ENCODE results near the gene PPP1R3E.
A peak's percentile ranks its signal among the peaks of the same experiment; 100 is the strongest.

PPP1R3E gene

DNA sequence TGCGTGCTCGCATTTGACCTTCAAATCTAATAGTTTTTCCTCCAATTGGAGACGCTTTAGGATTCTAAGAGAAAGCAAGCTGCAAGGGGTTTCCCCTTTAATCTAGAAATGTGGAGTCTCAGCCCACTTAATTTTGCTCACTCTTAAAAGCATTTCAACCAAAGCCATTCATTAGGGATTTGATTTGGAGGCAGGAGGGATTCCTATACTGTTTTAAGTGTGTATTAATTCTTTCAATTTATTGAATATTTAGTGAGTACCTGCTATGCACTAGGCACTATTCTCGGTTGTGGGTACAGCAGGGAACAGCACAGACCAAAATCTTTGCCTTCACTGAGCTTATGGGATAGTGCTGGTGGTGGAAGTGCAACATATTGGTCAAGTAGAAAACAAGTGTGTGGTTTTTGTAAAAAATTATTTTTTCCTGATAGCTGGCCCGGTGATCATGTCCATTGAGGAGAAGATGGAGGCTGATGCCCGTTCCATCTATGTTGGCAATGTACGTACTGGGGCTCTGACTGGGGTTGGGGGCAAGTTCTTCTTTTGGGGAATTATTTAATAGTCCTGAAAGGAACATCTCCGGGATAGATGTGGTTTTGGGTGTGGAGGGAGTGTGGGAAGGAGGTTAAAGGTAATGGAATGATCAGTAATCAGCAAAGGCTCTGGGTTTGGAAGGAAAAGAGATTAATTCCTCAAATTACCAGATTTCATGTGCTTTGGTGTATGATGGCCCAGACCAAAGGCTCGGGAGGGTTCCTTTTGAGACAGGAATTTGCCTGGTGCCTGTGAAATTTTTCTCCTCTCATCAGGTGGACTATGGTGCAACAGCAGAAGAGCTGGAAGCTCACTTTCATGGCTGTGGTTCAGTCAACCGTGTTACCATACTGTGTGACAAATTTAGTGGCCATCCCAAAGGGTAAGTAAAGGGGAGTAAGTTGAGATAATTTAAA, 20.2 kb upstream of the PPP1R3E start:
- no peak for DNase-seq

DNA sequence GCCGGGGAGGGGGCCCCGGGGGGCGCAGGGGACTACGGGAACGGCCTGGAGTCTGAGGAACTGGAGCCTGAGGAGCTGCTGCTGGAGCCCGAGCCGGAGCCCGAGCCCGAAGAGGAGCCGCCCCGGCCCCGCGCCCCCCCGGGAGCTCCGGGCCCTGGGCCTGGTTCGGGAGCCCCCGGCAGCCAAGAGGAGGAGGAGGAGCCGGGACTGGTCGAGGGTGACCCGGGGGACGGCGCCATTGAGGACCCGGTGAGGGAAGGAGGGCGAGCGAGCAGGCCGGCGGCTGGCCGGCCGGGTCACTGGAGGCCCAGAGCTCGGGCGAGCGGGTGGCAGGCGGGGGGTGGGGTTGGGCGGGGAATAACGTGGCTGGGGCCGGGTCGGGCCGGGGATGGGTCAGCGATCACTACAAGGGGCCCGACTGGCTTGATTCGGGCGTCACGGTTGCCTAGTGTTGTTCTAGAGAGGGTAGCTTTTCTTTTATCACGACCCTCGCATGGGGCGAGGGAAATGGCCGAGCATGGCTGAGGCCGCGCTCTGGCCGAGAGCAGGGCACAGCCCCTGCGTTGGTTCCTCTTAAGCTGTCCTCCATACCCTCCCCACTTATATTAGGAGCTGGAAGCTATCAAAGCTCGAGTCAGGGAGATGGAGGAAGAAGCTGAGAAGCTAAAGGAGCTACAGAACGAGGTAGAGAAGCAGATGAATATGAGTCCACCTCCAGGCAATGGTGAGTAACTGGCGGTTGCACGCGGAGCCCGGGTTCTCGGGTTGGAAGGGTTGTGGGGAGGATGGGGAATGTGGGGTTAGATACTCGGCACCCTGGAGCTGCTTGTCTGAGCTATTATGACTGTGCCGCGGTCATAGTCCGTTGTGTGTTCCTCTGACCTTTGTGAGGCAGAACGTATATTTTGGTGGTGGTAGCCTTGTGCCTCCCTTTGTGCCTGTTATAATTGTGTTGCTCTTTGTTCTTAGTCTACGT, 19.2 kb upstream of the PPP1R3E start:
- DNase-seq: peak; percentile 50

GRCh38 chr14:23320584-23321571, 18.2 kb upstream of the PPP1R3E start, which contains the start of gene PABPN1:
PABPN1 (plus strand) TSS chr14:23321457; CDS start chr14:23321470, 13 bp downstream.
- peak; percentile 100 for DNase-seq

DNA sequence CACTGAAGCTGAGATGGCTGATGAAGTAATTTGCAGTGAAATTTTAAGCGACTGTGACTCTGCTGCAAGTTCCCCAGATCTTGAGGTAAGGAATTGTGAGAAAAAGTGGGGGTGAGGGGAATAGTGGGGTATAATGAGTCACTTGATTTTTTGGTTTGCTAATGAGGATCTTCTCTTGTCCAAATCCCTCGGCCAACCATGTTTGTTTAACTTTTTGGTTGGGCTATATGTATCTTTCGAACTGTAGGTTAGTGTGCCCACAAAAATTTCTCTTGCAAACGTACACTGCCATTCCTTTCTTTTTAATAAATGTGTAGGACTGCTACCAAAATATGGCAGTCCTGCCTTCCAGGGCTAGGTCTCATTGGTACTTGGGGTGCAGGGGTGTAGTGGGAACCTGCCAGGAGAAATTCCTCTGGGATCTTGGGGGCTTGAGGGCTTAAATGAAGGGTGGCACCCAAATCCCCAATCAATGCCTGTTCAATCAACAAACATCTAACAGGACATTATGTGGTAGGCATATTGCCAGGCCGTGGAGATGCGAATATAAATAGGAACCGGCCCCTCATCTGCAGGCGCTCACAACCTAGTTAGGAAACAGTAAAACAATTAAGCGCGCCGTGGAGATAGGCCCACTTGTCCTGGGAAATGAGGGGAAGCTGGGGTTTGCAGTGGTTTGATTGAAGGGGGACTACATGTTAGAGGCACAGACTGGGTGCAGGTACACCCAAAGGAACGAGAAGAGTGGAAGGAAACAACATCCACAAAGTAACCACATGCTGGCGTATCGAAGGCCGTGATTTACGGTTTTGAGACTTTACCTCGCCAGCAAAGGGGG, 17.3 kb upstream of the PPP1R3E start:
- DNase-seq: no peak

DNA sequence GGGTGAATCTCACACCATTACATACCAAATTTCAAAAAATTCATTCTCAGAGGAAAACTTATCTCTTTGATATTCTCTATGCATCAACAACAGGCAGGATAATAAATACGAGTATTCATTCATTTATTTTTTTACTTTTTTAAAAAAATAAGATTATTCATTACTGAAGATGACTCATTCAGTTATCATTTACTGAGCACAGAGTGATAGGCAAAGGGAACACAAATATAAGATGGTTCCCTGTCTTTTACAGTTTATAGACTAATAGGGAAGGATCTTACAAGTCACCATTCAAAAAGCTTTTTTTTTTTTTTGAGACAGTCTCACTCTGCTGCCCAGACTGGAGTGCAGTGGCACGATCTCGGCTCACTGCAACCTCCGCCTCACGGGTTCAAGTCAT, 13.6 kb upstream of the PPP1R3E start:
- DNase-seq: no peak

DNA sequence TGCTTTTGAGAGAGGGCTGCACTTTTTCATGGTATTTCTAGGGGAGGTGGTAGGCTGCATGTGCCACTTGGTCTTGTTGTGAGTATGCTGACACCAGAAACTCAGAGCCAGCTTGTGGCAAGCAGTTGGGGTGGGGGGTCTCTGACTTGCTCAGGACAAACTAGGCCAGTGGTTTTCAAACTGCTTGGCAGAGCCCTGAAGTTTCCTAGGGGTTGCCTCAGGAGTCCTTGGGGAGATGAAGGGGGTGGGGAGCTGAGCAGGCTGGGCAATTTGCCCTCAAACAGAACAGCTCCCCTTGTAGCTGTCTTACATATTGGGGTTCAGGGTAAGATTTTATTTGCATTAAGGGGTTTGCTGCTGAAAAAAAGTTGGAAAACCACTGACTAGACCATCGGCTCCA, 7.9 kb upstream of the PPP1R3E start:
- no peak for DNase-seq

GRCh38 chr14:23308721-23309445, 6.2 kb upstream of the PPP1R3E start:
- DNase-seq: no peak

DNA sequence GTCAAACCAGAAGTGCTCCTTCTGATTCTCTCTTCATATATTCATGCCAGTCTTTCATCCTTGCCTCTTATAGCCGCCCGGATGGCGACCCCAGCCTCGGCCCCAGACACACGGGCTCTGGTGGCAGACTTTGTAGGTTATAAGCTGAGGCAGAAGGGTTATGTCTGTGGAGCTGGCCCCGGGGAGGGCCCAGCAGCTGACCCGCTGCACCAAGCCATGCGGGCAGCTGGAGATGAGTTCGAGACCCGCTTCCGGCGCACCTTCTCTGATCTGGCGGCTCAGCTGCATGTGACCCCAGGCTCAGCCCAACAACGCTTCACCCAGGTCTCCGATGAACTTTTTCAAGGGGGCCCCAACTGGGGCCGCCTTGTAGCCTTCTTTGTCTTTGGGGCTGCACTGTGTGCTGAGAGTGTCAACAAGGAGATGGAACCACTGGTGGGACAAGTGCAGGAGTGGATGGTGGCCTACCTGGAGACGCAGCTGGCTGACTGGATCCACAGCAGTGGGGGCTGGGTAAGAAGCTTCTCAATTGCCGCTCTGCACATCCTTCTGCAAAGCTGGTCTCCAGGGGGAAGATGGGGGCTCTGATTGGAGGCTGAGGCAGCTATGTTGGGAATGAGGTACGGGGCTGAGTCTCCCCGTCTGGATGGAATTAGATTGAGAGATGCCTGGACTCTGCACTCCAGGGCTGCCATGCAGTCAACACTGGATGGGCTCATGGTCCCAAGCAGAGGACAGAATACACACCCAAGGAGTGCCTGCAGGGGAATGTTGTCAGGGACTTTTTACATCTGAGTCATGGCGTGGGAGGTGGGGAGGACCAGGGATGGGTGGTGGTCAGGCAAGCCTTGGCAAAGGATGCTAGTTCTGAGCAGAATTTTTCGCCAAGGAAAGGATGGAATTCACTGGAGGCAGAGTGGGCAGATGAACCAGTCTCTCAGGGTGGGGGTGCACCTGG, 5.3 kb upstream of the PPP1R3E start:
- no peak for DNase-seq

- DNase-seq: no peak
These were observed 4.5 kb upstream of the PPP1R3E start for GRCh38 chr14:23307146-23307530.

DNA sequence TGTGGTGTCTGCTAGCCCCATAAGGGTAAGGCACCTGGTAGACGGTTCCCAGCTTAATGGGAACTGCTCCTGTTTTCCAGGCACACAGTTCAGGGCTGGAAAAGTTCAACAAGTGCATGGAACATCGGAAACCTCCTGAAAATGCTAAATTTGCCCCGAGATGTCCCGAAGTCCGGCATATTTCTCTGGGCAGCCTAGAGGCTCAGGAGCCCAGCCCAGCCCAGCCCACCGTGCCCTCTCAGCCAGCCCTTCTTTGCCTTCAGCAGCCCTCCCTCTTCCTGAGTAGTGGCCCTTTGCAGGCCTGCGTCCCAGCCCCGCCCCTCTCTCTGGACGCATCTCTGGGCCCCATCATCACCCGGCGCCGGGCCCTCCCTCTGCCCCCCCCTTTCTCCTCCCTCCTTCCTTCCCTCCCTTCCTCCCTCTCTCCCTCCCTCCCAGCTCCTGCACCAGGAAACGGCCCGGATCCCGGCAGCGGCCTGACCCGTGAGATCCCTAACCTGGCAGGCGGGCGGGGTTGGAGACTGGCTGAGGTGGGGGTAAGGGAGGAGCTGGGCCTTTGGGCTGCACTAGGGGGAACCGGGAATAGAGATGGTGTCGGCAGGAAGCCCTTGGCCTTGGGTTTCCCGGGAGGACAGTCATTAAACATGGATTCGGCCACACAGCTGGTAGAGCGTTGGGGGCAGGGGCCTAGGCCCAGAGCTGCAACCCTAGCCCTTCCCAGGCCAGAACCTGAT, 3.9 kb upstream of the PPP1R3E start, which contains the start of gene BCL2L2:
Gene BCL2L2 (plus strand): TSS at position 422 of the 734 bp plus-strand sequence. CDS start 935 bp downstream, outside the sequence.
- peak; percentile 85 for DNase-seq

- no peak for DNase-seq
These were observed 730 bp downstream of the PPP1R3E start for GRCh38 chr14:23301969-23302289.

GRCh38 chr14:23301288-23301968, 1.2 kb downstream of the PPP1R3E start:
- peak; percentile 99 for DNase-seq

DNA sequence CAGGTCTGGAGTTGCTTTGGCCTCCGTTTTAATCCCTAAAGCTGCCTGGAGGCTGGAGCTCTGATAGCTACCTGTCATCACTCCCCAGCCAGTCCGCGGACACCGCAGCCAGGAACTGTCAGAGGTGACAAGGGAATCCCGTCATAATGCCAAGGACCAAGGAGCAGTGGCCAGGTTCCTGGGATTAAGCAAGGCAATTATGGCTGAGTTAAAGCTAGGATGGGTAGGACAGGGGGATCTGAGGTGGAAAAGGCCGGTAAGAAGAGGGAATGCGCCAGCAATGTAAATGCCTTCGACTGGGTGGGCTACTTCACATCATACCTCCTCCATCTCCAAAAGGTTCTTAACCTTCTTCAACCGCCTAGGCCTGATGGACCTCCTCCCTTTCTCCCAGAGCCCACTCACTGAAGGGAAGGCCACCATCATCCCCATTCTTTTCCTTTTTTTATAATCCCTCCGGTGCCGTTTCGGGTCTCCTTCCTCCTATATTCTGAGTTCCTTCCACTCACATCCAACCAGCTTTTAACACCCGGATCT, 1.9 kb downstream of the PPP1R3E start:
- no peak for DNase-seq

- DNase-seq: no peak
These were observed 2.5 kb downstream of the PPP1R3E start for GRCh38 chr14:23299986-23300686.

DNA sequence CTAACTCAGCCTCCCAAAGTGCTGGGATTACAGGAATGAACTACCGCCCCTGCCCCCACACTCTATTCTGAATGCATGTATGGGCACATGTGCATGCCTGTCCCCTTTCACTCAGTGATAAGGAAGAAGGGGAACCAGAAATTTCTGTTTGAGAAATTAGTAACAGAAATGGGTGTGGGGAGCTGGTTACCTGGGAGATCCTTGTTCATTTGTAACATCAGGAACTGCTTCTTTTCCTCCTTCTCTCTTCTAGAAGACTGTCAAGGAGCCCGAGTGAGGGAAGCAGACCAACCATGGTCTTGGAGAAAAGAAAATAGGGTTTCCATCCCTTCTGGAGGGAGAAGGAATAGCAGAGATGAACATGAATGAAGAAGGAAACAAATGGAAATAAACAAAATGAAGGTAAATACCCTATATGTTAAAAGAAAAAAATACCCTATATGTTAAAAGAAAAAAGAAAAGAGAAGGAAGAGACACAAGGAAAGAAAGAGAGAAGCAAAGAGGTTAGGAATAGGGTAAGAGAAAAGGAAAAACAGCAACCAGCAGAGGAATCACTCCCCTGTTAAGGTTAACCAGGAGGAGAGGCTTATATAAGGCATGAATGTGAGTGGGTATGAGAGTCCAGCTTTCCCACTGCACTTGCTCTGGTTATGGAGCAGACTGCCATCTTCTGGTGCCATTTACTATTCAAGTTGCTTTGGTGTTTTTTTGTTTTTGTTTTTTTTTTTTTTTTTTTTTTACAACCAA, 3.3 kb downstream of the PPP1R3E start:
- DNase-seq: peak; percentile 30

GRCh38 chr14:23297611-23298277, 4.9 kb downstream of the PPP1R3E start:
- no peak for DNase-seq
